ENCODE measurements around the gene UFD1. TPM values are rescaled to one million over a fixed set of nuclear protein-coding genes. Genes with fewer than 3 reads are reported as not detected.

UFD1 gene
- total and polyA plus RNA-seq, 2 donors from 2014 or later = 56.2 to 67.8 TPM

DNA sequence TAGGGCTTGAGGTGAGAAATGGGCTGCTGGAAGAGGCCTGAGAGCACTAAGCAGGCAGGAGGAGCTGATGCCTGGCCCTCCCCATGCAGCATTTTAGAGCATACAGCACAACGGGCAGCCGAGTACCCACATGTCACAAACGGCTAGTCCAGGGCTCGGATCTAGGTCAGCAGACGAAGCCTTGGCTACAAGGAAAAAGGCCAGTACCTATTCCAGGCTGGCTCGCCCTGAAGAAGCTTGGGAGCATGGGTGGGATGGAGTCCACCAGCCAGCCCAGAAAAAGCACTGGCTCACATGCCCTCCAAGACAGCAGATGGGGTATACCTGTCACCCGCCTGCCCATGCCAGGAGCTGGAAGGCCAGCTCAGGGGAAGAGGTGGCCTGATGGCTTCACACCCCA lies 9.6 kb downstream of the UFD1 start:
- H3K4me1 ChIP-seq (ENCODE audit: control insufficient read depth in 2 of 3, insufficient read depth in 2 of 3, low read depth in 1 of 3, low read length in 3 of 3) = no peaks in the 10 kb centered on the region
- peaks cover 9 to 77% (median 62%) of the 10 kb centered on the region in 3 donors for H3K36me3 ChIP-seq (ENCODE audit: control insufficient read depth in 2 of 3, insufficient read depth in 3 of 3, low read length in 3 of 3)
- TF ChIP-seq, protein P1, sequence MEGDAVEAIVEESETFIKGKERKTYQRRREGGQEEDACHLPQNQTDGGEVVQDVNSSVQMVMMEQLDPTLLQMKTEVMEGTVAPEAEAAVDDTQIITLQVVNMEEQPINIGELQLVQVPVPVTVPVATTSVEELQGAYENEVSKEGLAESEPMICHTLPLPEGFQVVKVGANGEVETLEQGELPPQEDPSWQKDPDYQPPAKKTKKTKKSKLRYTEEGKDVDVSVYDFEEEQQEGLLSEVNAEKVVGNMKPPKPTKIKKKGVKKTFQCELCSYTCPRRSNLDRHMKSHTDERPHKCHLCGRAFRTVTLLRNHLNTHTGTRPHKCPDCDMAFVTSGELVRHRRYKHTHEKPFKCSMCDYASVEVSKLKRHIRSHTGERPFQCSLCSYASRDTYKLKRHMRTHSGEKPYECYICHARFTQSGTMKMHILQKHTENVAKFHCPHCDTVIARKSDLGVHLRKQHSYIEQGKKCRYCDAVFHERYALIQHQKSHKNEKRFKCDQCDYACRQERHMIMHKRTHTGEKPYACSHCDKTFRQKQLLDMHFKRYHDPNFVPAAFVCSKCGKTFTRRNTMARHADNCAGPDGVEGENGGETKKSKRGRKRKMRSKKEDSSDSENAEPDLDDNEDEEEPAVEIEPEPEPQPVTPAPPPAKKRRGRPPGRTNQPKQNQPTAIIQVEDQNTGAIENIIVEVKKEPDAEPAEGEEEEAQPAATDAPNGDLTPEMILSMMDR (IDR thresholded peaks at IDR 0.05; ENCODE audit: borderline replicate concordance, extremely low read depth, insufficient read depth) = no peak
- H3K27ac ChIP-seq (ENCODE audit: low read depth in 2 of 2, low read length in 2 of 2) = no peak overlapping the region
- no peak overlapping the region for H3K9ac ChIP-seq (ENCODE audit: low read length in 3 of 3)
- no peaks in the 10 kb centered on the region for H3K9me3 ChIP-seq (ENCODE audit: control insufficient read depth in 2 of 3, insufficient read depth in 1 of 3, low read length in 3 of 3)
- no peak overlapping the region for H3K4me3 ChIP-seq (ENCODE audit: low read length in 3 of 3)
- intact Hi-C loops (cut with DNase I) = no loop called here
- FAIRE-seq (no peak), DNase-seq (no peak)
- no peaks in the 10 kb centered on the region for H3K27me3 ChIP-seq (ENCODE audit: control insufficient read depth, insufficient read depth, low read length)

DNA sequence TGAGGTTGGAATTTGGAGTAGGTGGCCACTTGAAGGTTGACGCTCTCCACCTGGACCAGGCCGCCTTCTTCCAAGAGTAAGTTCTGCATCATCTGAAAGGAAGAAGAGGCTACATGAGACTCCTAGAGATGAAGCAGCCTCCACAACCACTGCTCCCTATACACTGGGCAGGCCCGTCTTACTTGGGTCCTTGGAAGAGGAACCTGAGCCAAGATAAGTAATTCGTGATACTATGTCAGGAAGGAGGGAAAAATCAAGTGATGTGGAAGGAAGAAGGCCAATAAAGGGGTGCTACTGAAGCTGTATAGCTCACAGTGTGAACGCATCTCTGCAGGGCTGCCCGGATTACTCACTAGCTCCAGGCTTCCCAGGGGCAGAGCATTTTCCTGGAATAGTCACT lies 11.1 kb downstream of the UFD1 start:
- Histone ChIP-seq H3K27ac (ENCODE audit: low read depth in 2 of 2, low read length in 2 of 2) (no peak overlapping the region), H3K4me1 (ENCODE audit: control insufficient read depth in 2 of 3, insufficient read depth in 2 of 3, low read depth in 1 of 3, low read length in 3 of 3) (no peaks in the 10 kb centered on the region), H3K9ac (ENCODE audit: low read length in 3 of 3) (no peak overlapping the region), H3K4me3 (ENCODE audit: low read length in 3 of 3) (no peak overlapping the region), H3K36me3 (ENCODE audit: control insufficient read depth in 2 of 3, insufficient read depth in 3 of 3, low read length in 3 of 3) (peaks cover 9 to 82% (median 66%) of the 10 kb centered on the region in 3 donors), H3K27me3 (ENCODE audit: control insufficient read depth, insufficient read depth, low read length) (no peaks in the 10 kb centered on the region), H3K9me3 (ENCODE audit: control insufficient read depth in 2 of 3, insufficient read depth in 1 of 3, low read length in 3 of 3) (no peaks in the 10 kb centered on the region)
- DNase-seq (no peak), FAIRE-seq (no peak)
- TF ChIP-seq, protein P1 (IDR thresholded peaks at IDR 0.05; ENCODE audit: borderline replicate concordance, extremely low read depth, insufficient read depth) = no peak
- intact Hi-C loops (cut with DNase I) = no loop called here

DNA sequence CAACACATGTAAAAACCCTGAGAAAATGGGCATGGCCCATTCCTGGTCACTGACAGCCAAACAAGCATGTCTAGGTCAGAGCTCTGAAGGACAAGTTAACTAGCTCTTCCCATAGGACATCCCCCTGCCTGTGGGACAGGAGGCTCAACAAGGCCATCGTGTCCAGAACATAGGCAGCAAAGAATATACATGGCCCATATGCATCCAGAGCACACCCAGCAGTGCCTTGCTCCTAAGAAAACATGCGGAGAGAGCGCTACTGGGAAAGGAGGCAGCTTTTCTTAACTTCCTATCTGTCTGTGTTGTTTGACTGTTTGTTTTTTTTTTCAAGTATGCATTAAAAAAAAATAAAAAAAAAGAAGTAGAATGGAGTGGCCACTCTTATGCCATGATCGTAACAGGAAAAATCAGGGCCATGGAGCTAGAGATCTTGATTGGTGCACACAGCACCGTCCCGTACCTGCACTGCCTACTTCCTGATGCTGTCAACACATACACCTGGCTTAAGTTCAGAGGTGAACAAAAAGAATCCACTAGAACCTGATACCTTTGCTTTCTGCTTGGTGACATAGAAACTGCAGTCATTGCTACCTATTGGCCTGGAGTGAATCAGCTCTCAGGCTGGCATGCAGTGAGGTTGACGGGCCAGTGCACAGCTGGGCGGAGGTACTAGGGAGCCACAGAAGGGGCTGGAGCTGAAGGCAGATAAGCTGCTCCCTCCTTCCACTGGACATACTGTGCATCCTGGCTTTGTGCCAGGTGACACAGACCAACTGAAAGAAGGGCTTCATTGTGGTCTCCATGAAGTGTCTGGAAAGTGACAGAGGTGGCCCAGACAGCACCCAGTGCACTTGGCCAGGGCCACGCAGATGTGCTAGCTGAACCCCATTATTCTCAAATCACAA lies 11.9 kb downstream of the UFD1 start:
- Histone ChIP-seq H3K4me1 (ENCODE audit: control insufficient read depth in 2 of 3, insufficient read depth in 2 of 3, low read depth in 1 of 3, low read length in 3 of 3) (no peaks in the 10 kb centered on the region), H3K9me3 (ENCODE audit: control insufficient read depth in 2 of 3, insufficient read depth in 1 of 3, low read length in 3 of 3) (no peaks in the 10 kb centered on the region), H3K27me3 (ENCODE audit: control insufficient read depth, insufficient read depth, low read length) (no peaks in the 10 kb centered on the region), H3K4me3 (ENCODE audit: low read length in 3 of 3) (no peak overlapping the region), H3K9ac (ENCODE audit: low read length in 3 of 3) (no peak overlapping the region), H3K27ac (ENCODE audit: low read depth in 2 of 2, low read length in 2 of 2) (no peak overlapping the region), H3K36me3 (ENCODE audit: control insufficient read depth in 2 of 3, insufficient read depth in 3 of 3, low read length in 3 of 3) (peaks cover 9 to 74% (median 60%) of the 10 kb centered on the region in 3 donors)
- intact Hi-C loops (cut with DNase I) = no loop called here
- TF ChIP-seq, protein P1 (IDR thresholded peaks at IDR 0.05; ENCODE audit: borderline replicate concordance, extremely low read depth, insufficient read depth) = no peak
- FAIRE-seq (no peak), DNase-seq (no peak)

All from kidney (tissue), 14 donors.